ENCODE measurements around the gene CFAP99.

The CFAP99 gene

DNA sequence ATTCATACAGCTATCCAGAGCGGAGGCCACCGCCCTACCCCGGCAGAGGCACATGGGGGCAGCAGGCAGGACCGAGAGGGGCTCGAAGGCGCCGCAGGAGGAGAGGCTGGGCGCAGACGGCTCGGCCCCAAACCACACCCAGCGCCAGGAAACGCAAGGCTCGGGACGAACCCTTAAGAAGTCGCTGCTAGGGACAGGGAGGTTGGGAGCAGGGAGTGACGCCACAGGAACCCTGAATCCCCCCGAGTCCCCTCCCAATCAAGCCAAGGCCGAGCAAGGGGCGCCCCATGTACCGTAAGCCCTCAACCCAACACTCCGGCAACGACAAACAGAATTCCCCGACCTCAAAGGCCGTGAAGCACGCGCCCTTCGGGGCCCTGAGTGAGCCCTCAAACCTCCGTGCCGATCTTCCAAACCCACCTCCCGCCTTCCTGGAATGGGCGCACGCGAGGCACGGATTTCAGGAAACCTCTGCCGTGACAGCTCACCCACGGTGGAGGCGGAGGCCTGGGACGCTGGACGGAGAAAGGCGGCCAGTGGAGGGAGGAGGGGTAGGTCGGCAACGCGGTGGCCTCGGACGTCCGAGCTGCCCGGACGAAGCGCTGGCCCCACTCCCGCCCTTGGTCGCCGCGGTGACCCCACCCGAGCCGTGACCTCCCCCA lies 2.1 kb upstream of the CFAP99 start:
- H3K4me3 ChIP-seq (ENCODE audit: insufficient read length, low read depth), result peak overlapping the region; percentile 49
- no peak for DNase-seq (ENCODE audit: low read depth, low spot score)
- TF ChIP-seq YY1 (IDR thresholded peaks at IDR 0.05; ENCODE audit: insufficient read depth, insufficient read length), result no peak
- TF ChIP-seq SUZ12 (IDR thresholded peaks at IDR 0.05; ENCODE audit: extremely low read depth, insufficient read depth, insufficient read length), result peak; percentile 55
- H3K4me1 ChIP-seq (ENCODE audit: insufficient read depth, insufficient read length), result peaks cover 12% of the 10 kb centered on the region
- H3K9me3 ChIP-seq (ENCODE audit: insufficient read depth, low read length), result no peaks in the 10 kb centered on the region
- no peaks in the 10 kb centered on the region for H3K36me3 ChIP-seq (ENCODE audit: insufficient read depth, insufficient read length, low read length)
- H3K27me3 ChIP-seq (ENCODE audit: insufficient read depth, insufficient read length), result peaks cover 92% of the 10 kb centered on the region
- H3K9ac ChIP-seq (ENCODE audit: insufficient read length, low read depth), result peak overlapping the region; percentile 69

DNA sequence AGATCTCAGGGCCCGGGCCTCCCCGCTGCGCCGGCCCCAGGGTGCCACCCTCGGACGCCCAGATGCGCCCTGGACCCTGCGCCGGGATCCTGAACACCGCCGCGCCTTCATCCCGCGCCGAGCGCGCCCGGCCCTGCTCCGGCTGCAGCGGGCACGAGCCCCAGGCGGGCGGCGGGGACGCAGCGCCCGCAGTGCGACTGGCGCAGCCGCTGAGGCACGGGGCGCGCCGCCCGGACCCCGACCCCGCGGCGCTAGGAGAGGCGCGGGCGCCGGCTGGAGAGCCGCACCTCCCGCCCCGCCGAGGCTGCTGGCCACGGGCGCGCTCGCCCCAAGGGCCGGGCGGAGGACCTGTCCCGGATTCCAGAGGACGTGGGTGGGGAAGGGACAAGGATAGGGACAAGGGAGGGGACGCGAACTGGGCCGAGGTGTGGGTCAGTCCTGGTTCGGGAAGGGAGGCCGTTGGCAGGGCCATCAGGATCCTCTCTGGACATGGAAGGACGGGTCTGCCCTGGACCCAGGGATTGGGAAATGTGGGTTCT lies 1.5 kb upstream of the CFAP99 start:
- Histone ChIP-seq H3K36me3 (ENCODE audit: insufficient read depth, insufficient read length, low read length) (no peaks in the 10 kb centered on the region), H3K4me1 (ENCODE audit: insufficient read depth, insufficient read length) (peaks cover 12% of the 10 kb centered on the region), H3K9me3 (ENCODE audit: insufficient read depth, low read length) (no peaks in the 10 kb centered on the region), H3K9ac (ENCODE audit: insufficient read length, low read depth) (peak overlapping the region; percentile 69), H3K27me3 (ENCODE audit: insufficient read depth, insufficient read length) (peaks cover 91% of the 10 kb centered on the region), H3K4me3 (ENCODE audit: insufficient read length, low read depth) (peak overlapping the region; percentile 49)
- TF ChIP-seq YY1 (IDR thresholded peaks at IDR 0.05; ENCODE audit: insufficient read depth, insufficient read length), result no peak
- TF ChIP-seq SUZ12 (IDR thresholded peaks at IDR 0.05; ENCODE audit: extremely low read depth, insufficient read depth, insufficient read length), result peak; percentile 64
- no peak for TF ChIP-seq ZNF274 (IDR thresholded peaks at IDR 0.05; ENCODE audit: low read depth, low read length)
- no peak for DNase-seq (ENCODE audit: low read depth, low spot score)

DNA sequence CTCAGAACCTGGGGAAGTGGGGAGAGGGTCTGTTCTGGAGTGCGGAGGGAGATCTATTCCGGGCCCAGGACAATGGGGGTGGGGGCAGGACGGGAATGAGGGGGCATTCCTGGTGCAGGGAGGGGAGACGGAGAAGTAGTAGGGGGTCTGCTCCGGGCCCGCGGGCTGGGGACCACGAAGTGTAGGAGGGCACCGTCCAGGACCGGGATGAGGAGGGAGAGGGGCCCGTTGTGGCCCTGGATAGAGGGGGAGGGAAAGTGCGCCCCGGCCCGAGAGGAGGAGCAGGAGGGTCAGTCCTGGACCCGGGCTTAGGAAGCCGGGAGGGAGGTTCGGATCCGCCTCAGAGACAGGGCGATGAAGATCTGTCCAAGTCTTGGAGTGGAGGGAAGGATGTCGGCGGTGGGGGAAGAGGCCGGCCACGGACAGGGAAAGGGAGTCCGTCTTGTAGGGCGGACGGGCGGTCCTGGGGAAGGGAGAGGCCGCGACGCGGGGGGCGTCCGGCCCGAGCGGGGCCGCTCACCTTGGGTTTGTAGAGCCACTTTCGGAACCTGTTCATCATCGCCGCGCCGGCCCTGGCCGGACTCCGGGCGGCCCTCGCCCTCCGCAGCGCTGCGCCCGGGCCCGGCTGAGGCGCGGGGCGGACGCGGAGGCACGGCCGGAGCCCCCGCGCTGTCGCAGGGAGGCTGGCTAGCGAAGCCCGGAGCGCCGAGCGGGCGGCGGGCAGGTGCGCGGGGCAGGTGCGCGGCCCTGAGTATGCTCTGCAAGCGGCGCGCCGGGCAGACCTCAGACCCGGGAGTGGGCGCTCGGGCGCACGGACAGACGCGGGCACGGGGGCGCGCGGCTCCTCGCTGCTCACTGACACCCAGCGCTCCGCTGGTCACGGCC lies 748 bp upstream of the CFAP99 start, which contains the start of gene ZFYVE28:
ZFYVE28 (minus strand) TSS at position 881 of the 885 bp plus-strand sequence; CDS start at position 559, 322 bp downstream.
- H3K4me1 ChIP-seq (ENCODE audit: insufficient read depth, insufficient read length), result peaks cover 12% of the 10 kb centered on the region
- no peak for DNase-seq (ENCODE audit: low read depth, low spot score)
- peaks cover 91% of the 10 kb centered on the region for H3K27me3 ChIP-seq (ENCODE audit: insufficient read depth, insufficient read length)
- peak within 1 kb of the TSS; percentile 49 for H3K4me3 ChIP-seq (ENCODE audit: insufficient read length, low read depth)
- no peaks in the 10 kb centered on the region for H3K9me3 ChIP-seq (ENCODE audit: insufficient read depth, low read length)
- peak within 1 kb of the TSS; percentile 69 for H3K9ac ChIP-seq (ENCODE audit: insufficient read length, low read depth)
- TF ChIP-seq SUZ12 (IDR thresholded peaks at IDR 0.05; ENCODE audit: extremely low read depth, insufficient read depth, insufficient read length) (peak; percentile 29), ZNF274 (IDR thresholded peaks at IDR 0.05; ENCODE audit: low read depth, low read length) (no peak), YY1 (IDR thresholded peaks at IDR 0.05; ENCODE audit: insufficient read depth, insufficient read length) (no peak)
- H3K36me3 ChIP-seq (ENCODE audit: insufficient read depth, insufficient read length, low read length), result no peaks in the 10 kb centered on the region

DNA sequence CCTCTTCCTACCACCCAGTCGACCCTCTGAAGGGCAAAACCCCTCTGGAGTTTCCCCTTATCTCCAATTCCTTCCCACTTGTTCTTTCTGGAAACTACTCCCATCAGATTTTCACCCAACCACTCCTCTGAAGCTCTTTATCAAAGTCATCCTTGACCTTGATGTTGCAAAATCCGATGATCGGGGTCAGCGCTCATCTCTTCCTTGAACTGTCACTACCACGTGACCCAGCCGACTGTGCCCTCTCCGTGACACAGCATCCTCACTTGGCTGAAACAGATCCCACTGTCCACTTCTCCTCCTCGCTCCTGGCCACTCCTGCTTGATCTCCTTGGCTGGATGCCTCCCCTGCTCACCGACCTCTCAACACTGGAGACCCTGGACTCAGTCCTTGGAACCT lies 1.1 kb downstream of the CFAP99 start:
- no peaks in the 10 kb centered on the region for H3K36me3 ChIP-seq (ENCODE audit: insufficient read depth, insufficient read length, low read length)
- no peak for DNase-seq (ENCODE audit: low read depth, low spot score)
- H3K4me1 ChIP-seq (ENCODE audit: insufficient read depth, insufficient read length), result peaks cover 16% of the 10 kb centered on the region
- H3K9ac ChIP-seq (ENCODE audit: insufficient read length, low read depth), result no peak overlapping the region
- TF ChIP-seq ZNF274 (IDR thresholded peaks at IDR 0.05; ENCODE audit: low read depth, low read length) (no peak), SUZ12 (IDR thresholded peaks at IDR 0.05; ENCODE audit: extremely low read depth, insufficient read depth, insufficient read length) (no peak), YY1 (IDR thresholded peaks at IDR 0.05; ENCODE audit: insufficient read depth, insufficient read length) (no peak)
- no peaks in the 10 kb centered on the region for H3K9me3 ChIP-seq (ENCODE audit: insufficient read depth, low read length)
- peaks cover 78% of the 10 kb centered on the region for H3K27me3 ChIP-seq (ENCODE audit: insufficient read depth, insufficient read length)
- H3K4me3 ChIP-seq (ENCODE audit: insufficient read length, low read depth), result no peak overlapping the region

DNA sequence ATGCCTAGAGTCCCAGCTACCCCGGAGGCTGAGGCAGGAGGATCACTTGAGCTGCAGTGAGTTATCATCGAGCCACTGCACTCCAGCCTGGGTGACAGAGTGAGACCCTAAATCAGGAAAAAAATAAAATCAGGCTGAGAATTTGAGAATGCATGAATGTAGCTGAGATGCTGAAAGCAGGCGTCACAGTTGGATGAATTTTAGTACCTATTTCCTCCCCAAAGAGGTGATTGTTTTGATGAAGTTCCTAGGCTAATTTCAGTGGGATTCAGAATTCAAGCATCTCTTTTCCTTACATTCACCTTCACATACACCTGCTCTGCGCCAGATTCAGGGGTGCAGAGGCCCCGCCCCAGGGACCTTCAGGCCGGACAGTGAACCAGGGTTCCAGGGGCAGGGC lies 3.2 kb downstream of the CFAP99 start:
- no peak for DNase-seq (ENCODE audit: low read depth, low spot score)
- H3K27me3 ChIP-seq (ENCODE audit: insufficient read depth, insufficient read length), result peaks cover 57% of the 10 kb centered on the region
- H3K4me1 ChIP-seq (ENCODE audit: insufficient read depth, insufficient read length), result peaks cover 17% of the 10 kb centered on the region
- no peaks in the 10 kb centered on the region for H3K9me3 ChIP-seq (ENCODE audit: insufficient read depth, low read length)
- no peaks in the 10 kb centered on the region for H3K36me3 ChIP-seq (ENCODE audit: insufficient read depth, insufficient read length, low read length)
- no peak overlapping the region for H3K4me3 ChIP-seq (ENCODE audit: insufficient read length, low read depth)
- no peak for TF ChIP-seq ZNF274 (IDR thresholded peaks at IDR 0.05; ENCODE audit: low read depth, low read length)
- H3K9ac ChIP-seq (ENCODE audit: insufficient read length, low read depth), result no peak overlapping the region

DNA sequence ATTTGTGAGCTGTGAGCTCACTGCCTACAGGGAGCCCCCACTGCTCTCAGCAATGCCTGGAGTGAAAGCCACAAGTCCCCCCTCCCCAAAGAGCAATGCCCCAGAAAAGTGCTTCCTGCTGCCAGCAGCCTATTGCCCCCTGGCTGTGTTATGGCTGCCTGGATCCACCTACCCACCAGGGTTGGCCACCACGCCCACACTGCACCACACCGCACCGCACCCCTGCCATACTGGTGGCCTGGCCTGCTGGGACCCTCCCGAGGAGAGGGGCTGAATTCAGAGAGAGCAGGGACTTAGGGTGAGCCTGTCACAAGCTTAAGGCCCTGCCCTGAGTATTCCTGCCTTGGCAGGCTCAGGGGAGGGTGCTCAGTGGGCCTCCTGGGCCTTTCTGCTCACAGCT lies 4.3 kb downstream of the CFAP99 start:
- H3K36me3 ChIP-seq (ENCODE audit: insufficient read depth, insufficient read length, low read length), result no peaks in the 10 kb centered on the region
- no peak overlapping the region for H3K4me3 ChIP-seq (ENCODE audit: insufficient read length, low read depth)
- H3K27me3 ChIP-seq (ENCODE audit: insufficient read depth, insufficient read length), result peaks cover 45% of the 10 kb centered on the region
- TF ChIP-seq YY1 (IDR thresholded peaks at IDR 0.05; ENCODE audit: insufficient read depth, insufficient read length) (no peak), ZNF274 (IDR thresholded peaks at IDR 0.05; ENCODE audit: low read depth, low read length) (no peak), SUZ12 (IDR thresholded peaks at IDR 0.05; ENCODE audit: extremely low read depth, insufficient read depth, insufficient read length) (no peak)
- no peak for DNase-seq (ENCODE audit: low read depth, low spot score)
- H3K4me1 ChIP-seq (ENCODE audit: insufficient read depth, insufficient read length), result peaks cover 17% of the 10 kb centered on the region
- peak overlapping the region; percentile 26 for H3K9ac ChIP-seq (ENCODE audit: insufficient read length, low read depth)
- no peaks in the 10 kb centered on the region for H3K9me3 ChIP-seq (ENCODE audit: insufficient read depth, low read length)

DNA sequence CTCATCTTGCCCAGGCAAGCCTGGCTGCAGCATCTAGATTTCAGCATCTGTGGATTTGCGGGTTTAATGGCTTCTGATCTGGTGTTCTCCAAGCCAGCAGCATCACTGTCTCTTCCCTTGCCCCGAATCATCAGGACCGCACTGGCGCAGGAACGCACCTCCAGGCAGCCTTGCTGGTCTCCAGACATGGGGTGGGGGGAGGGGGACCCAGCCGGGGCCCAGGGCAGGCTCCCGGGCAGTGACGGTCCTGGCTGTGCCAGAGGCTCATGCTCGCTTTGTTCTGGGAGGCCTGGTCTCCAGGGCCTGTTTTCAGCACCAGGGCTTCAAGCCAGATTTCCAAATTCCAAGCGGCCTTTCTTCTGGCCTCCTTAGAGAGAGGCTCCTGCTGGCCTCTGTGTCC lies 4.9 kb downstream of the CFAP99 start:
- H3K27me3 ChIP-seq (ENCODE audit: insufficient read depth, insufficient read length), result peaks cover 42% of the 10 kb centered on the region
- no peaks in the 10 kb centered on the region for H3K9me3 ChIP-seq (ENCODE audit: insufficient read depth, low read length)
- TF ChIP-seq ZNF274 (IDR thresholded peaks at IDR 0.05; ENCODE audit: low read depth, low read length) (no peak), SUZ12 (IDR thresholded peaks at IDR 0.05; ENCODE audit: extremely low read depth, insufficient read depth, insufficient read length) (no peak), YY1 (IDR thresholded peaks at IDR 0.05; ENCODE audit: insufficient read depth, insufficient read length) (no peak)
- no peak overlapping the region for H3K9ac ChIP-seq (ENCODE audit: insufficient read length, low read depth)
- no peaks in the 10 kb centered on the region for H3K36me3 ChIP-seq (ENCODE audit: insufficient read depth, insufficient read length, low read length)
- peaks cover 17% of the 10 kb centered on the region for H3K4me1 ChIP-seq (ENCODE audit: insufficient read depth, insufficient read length)
- DNase-seq (ENCODE audit: low read depth, low spot score), result no peak
- no peak overlapping the region for H3K4me3 ChIP-seq (ENCODE audit: insufficient read length, low read depth)

All from NT2/D1 (cell line).